HG03039 (cell line): Measurements from ENCODE around the gene C6orf47.

ENCODE experiments used
- ATAC-seq: cut with Tn5 transposase; IDR thresholded peaks from one replicate; pipeline ENCODE4 v1.9.1; 2021; ENCODE audit warnings: mild to moderate bottlenecking, moderate library complexity; ENCODE audit not compliant: unreplicated experiment

Gene C6orf47

DNA sequence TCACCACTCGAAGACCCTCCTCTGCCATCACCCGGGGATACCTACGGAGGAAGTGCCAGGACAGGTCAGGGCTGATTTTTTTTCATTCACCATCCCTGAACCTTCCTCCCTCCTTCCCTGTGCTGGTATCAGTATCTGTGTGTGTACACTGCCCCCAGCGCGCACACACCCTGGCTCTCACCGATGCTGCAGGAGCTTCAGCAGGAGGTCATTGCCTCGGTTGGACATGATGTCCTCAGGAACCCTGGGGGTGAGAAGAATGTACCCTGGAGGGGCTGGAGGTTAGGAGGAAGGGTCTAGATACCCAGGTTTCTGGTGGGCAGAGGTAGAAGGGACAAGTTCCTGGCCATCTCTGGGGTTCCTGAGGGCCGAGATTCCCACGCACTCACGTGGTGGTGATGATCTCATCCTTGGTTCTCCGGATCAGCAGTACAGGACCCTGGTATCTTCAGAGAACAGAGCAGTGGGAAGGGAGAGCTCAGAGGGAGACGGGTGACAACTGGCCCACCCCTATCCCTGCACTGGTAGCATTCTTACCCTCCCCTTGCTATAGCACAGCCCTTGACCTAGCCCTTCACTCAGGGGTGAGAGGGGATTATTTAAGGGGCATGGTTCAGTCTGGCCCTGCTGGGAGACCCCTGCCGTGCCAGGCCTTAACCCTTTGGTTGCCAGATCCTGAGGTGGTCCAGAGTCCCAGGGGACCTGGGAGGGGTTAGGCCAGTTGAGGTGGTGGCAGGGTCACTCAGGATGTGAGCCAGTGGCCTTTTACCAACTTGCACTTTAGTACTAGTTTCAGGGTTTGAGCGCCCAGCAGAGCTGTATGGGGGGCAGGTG lies 27.5 kb upstream of the C6orf47 start:
- ATAC-seq: no peak

DNA sequence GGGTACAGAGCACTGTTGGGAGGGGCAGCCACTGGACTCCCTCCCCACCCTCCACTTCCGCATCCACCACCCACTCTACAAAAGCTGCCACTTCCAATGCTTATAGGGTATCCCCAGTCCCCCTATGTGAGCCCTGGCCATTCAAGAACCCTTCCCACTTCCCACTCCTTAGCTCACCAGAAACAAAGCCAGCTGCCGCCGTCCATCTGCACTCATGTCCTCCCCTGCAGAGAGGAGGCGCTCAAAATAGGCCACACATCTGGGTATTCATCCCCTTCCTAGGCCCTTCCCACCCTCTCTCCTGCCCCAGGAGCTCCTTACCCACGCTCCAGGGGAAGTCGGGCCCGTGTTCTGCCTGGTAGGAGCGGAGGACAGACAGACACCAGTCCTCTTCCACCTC lies 26.7 kb upstream of the C6orf47 start:
- no peak for ATAC-seq

DNA sequence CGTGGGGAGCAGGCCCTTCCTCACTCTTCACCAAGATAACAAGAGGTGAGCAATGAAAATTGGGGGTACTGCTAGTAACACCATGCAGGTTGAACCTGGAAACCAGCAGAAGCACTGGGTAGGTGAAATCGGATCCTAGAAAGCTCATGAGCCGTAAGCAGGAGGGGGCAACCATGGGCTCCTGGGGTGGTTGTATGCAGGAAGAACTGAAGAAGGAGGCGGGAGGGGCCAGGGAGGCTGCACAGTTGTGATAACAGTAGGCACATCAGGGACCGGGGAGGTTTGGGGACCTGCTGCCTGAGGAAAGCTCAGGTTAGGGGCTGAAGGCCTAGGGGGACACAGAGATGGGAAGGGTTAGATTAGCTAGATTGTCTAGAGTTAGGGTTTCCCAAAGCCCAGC lies 25.9 kb upstream of the C6orf47 start:
- ATAC-seq: no peak

DNA sequence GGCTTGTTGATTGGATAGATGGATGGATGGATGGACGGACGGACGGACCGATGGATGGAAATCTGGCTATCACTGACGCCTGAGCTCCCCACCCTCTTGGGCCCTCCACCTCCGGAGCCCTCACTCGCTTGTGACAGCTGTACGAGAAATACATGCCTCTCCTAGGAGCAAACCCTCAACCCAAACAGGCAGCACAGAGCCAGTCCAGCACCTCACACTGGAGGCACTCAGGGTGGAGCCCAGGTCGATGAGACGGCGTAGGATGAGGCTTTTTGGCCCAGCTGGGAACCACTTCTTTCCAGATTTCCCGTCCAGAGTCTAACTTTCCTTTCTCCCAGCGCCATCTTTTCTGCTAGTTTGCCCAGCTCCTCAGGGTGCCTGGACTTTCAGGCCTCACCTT lies 23.0 kb upstream of the C6orf47 start:
- ATAC-seq: no peak

DNA sequence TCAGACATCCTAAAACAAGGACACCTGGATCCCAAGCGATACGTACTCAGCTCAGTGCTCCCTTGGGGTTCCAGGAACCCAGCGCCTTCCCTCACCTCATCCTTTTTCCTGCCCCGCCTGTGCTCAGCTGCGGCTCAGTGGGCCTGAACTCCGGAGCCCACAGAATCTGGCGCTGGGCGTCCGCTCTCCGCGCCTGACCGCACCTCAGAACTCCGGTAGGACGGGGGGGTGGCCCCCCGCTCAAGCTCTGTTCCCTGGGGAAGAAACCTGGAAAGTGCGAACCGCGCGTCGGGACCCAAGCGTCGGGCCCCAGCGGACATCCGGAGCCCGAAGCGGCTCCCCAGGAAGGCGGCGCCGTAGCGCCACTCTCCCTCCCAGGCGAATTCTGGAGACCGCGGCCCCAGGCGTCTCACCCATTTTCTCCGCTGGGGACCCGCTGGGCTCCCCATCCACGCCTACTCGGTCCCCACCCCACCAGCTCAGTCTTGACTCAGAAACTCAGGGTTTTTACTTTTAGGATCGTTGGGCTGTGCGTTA lies 20.6 kb upstream of the C6orf47 start:
- no peak for ATAC-seq

DNA sequence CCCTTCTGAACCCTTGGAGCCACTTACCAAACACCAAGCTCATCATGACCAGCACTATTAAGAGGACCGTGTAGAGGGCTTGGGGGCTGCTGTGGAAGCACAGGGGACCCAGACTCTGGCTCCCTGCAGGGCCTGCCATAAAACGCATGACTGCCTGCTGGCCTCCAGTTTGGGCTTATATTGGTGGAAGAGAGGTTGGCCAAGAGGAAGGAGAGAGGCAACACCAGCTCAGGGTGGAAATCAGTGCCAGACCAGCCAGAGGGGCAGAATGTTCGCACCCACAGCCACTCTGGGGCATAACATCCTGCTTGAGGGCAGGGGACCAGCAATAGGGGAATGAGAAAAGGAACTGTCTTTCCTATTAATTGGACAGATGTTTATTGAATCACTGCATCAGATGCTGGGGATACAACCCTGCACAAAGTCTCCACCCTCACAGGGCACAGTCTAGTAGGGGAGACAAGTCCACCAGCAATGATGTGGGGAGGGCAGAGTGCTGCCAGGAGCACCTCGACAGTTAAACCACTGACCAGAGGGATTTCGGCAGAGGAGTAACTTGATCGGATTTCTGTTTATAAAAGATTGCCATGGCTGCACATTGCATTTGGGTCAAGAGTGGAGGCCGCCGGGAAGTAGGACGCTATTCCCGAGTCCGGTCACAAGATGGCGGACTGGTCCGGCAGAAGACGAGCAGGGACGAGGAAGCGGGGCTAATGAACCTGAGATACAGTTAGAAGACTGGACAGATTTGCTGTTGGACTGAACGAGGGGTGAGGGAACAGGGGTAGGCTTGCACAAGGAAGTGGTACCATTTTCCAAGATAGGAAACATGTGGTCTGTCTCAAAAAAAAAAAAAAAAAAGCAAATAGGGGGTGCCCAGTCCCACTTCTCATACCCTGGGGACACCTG lies 19.9 kb upstream of the C6orf47 start, which contains the start of gene LY6G5C:
Gene LY6G5C (minus strand): TSS at position 842 of the 909 bp plus-strand sequence. CDS start 694 bp downstream, at position 148.
- ATAC-seq: no peak

DNA sequence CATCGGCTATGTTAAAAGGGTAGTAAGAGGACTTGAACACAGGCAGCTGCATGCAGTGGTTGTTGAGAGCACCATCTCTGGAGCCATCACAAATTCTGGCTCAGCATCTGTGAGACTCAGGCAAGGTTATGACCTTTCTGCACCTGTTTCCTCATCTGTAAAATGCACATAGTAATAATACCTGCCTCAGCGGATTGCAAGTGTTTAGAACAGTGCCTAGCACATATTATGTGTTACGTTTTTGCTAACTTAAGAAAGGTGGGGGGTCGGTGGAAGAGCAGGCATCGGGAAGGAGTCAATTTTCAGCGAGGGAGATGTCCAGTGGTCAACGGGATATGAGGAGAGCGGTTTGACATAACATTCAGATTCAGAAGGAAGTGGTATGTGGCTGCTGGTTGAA lies 17.4 kb upstream of the C6orf47 start:
- ATAC-seq: no peak

DNA sequence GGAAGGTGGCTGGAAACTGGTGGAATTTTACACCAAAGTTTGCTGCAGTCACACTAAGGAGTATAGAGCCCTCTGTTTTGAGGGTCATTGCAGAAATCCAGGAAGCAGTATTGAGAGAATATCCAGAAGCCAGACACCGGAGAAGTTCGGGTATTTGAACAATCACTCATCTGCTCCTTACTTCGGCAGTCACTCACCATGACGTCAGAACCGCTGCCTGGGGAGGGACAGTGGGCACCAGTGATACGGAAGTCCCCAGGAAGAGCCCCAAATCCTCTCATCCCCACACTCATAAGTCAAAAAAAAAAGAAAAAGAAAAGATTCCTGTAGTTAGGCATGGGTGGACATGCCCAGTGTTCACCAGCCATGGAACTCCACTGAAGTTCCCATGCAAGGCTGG lies 16.3 kb upstream of the C6orf47 start:
- ATAC-seq: no peak

DNA sequence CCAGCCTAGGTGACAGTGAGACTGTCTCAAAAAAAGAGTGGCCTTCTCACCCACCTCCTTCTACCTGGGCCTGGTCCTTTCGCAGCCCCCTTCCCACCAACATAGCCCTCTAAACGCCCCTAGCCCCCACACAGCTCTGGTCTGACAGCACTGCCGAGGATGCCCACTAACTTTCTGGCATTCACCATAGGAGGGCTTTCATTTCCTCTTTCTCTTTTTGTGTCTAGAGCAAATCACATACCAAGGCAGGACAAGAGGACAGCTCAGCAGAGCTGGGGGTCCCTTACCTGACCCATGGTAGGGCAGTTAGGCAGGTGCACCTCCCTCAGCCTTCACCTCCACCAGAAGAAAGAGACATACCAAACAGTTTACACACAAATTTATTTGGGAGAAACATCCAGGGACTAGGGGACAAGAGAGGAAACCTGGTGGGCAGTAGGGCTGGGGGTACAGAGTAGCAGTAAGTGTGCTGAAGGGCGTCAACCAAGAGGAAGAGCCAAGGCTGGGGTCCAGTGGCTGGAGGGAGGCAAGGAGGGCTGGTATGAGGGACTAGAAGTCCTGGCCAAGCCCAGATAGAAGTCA lies 15.8 kb upstream of the C6orf47 start:
- ATAC-seq: no peak

DNA sequence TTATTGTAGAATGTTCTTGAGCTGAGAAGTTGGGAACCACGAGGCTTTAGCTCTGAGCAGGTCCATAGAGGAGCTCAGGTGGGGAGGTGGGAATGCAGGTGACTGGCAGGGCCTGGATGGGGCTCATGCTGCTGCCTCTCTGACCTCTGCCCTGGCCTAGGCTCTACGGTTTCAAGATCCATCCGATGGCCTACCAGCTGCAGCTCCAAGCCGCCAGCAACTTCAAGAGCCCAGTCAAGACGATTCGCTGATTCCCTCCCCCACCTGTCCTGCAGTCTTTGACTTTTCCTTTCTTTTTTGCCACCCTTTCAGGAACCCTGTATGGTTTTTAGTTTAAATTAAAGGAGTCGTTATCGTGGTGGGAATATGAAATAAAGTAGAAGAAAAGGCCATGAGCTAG lies 9.1 kb upstream of the C6orf47 start, which contains the start of gene LY6G5B:
Gene LY6G5B (plus strand): TSS at position 301 of the 400 bp plus-strand sequence. CDS start 975 bp downstream, outside the sequence.
- ATAC-seq: no peak

DNA sequence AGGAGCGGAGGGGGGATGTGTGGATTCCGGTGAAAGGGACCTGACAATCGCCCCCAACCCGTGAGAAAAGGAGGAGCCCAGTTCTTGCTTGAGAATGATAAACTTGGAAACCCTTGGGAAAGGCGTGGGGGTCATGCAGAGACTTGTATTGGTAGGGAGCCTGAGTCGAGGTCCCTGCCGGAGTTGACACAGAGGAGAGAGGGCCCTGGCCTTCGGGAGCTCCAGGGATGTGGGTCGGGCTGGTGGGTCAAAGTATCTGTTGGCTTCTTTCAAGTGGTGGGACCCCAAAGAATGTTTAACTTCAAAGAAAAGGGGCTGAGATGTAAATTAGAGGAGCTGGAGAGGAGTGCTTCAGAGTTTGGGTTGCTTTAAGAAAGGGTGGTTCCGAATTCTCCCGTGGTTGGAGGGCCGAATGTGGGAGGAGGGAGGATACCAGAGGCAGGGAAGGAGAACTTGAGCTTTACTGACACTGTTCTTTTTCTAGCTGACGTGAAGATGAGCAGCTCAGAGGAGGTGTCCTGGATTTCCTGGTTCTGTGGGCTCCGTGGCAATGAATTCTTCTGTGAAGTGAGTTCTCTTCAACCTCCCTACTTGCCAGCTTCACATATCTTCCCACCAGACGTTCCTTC lies 5.9 kb upstream of the C6orf47 start:
- no peak for ATAC-seq

DNA sequence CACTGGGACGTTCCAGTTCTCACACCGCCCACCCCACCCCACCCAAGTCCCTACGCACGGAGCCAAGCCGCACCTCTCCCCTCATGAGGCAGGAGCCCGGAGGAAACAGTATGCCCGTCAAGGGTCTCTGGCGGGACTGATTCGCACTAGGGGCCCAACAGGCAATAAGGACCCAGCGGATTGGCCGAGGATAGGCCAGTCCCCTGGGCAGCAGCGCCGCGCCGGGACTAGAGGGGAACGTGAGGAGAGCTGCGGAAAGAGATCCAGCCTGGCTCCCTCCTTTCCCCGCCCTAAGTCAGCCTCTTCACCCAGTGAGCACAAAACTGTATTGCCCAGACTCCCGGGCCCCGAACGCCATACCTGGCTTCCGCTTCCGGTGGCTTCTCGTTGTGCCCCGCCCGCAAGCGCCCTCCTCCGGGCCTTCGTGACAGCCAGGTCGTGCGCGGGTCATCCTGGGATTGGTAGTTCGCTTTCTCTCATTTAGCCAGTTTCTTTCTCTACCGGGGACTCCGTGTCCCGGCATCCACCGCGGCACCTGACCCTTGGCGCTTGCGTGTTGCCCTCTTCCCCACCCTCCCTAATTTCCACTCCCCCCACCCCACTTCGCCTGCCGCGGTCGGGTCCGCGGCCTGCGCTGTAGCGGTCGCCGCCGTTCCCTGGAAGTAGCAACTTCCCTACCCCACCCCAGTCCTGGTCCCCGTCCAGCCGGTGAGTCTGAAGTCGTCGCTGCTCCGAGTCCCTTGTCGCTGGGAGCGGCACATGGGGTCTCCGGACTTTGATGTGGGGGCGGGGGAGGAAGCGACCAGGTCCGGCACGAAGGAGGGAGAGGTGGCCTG lies 5.1 kb upstream of the C6orf47 start, which contains the start of gene CSNK2B:
Gene CSNK2B (plus strand): TSS at position 580 of the 836 bp plus-strand sequence. CDS start 752 bp downstream, outside the sequence.
- ATAC-seq: peak; percentile 69

DNA sequence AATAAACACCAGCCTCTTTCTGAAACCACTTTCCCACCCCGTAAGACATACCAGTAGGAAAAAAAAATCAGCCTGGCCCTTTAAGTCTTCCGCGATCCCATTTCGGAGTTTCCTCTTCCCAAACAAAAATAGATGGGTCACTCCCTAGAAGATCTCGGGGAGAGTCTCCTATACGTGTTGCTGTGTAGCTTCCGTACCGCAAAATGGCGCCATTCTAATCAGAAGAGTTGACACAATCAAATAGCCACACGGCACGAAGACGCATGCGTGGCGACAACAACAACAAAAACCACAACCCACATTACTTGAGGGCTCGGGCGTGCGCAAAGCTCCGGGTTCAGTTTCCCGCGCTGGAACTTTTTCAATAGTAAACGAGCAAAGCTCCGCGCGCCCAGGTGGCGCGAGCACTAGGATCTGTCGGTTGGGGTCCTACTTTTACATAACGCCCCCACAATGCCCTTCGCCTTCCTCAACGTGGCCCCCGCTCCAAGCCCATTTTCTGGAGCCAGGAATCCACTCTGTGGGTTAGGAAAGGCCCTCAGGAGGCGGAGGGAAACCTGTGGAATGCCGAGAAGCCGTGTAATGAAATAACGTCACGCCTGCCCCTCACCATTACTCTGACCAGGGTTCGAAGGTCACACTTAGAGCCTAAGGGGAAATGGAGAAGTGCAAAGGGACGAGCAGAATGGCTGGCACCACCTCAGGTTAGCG lies 4.4 kb upstream of the C6orf47 start, which contains the start of gene GPANK1:
Gene GPANK1 (minus strand): TSS at position 208 of the 711 bp plus-strand sequence. CDS start 519 bp downstream, outside the sequence.
- no peak for ATAC-seq

DNA sequence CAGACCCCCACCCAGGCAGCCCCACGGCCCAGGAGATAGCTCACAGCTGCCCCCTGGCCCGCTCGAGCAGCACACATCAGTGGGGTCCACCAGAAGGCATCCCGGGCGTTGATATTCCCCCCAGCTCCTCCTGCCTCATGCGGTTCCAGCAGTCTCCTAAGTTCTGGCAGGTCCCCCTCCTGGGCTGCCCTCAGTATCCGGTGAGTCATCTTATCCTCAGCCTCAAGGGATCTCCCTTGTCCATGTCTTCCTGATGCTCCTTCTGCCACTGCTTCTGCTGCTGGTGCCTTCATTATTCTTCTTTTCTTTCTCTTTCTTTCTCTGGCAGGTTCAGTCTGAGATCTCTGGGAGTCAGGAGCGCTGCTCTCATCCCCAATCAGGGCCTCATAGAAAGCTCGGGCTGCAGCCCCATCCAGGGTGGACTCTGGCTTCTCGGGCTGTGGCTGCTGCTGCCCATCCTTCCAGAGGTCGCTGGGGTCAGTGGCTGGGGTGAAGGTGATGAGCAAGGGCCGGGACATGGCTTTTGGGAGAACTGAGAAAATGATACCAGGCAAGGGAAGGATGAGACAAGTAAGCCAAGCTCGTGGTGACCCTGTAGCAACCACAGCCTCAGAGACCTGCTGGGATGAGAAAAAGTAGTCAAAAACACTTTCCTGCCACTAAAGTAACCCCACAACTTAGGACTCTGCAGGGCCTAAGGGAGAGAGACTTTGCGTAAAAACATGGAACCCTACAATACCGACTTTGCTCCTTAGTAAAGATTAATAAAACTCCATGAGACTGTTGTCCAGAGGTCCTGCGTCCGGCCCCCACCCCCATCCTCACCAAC lies 3.6 kb upstream of the C6orf47 start:
- ATAC-seq: no peak

DNA sequence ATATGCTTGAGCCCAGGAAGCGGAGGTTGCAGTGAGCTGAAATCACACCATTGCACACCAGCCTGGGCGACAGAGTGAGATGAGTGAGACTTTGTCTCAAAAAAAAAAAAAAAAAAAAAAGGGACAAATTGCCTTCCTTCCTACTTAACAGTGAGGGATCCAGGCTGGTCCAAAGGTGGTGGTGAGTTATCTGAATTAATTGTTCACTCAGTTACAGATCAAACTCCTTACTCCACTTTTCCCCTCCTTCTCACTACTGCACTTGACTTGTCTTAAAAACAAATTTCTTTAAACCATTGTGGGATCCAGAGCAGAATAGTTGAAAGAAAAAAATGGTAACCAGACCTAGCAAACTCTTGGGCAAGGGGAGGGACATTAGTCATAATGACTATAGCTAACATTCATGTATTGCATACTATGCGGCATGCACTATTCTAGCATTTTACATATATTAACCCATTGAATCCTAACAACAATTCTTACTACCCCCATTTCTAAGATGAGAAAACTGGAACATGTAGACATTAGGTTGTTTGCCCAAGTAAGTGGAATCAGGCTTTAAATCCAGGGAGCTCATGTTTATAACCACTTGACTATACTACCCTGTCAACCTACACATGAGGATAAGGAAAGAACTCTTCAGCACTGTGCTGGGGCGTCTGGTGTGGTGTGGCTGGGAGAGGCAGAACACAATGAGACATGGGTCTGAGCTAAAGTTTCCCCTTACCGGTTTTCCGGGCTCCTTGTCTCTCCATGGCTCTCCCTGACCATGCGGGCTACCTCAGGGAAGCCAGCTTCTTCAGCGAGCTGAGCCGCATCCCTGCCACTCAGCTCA lies 2.8 kb upstream of the C6orf47 start:
- ATAC-seq: no peak

DNA sequence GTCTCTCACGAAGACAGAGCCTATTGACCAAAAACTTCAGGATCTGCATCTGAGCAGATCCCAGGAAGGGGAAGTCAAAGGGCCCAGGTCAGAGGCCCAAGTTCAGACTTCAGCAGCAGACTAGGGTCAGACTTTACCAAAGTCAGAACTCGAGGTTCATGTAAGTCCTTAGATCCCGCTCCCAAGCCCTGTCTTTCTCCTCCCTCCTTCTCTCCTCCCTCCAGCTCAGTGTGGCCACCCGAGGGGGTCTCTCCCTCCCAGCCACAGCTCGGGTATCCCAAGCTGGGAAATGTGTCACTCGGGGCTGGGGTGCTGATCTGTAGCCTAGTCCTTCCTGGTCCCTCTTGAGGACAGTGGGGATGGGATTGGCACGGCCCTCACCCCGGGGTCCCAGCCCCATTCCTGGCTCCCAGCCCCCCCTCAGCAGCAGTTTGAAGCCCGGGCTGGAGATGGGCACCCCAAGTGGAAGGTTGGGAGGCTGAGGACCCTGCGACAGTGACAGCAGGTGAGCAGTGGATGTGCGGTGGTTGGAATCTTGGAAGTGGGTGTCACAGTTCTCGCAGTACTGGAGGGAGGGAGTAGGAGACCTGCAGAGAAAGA lies 1.6 kb upstream of the C6orf47 start:
- ATAC-seq: no peak
